GM12801 (cell line): ENCODE data around the gene MMADHC.

Experiments used
- TF ChIP-seq, protein P1 (sequence below): IDR thresholded peaks from one replicate; pipeline ENCODE4 v1.5.1; 2011; ENCODE audit warnings: control low read depth; ENCODE audit not compliant: insufficient read length; ENCODE audit errors: extremely low read depth

The MMADHC gene

DNA sequence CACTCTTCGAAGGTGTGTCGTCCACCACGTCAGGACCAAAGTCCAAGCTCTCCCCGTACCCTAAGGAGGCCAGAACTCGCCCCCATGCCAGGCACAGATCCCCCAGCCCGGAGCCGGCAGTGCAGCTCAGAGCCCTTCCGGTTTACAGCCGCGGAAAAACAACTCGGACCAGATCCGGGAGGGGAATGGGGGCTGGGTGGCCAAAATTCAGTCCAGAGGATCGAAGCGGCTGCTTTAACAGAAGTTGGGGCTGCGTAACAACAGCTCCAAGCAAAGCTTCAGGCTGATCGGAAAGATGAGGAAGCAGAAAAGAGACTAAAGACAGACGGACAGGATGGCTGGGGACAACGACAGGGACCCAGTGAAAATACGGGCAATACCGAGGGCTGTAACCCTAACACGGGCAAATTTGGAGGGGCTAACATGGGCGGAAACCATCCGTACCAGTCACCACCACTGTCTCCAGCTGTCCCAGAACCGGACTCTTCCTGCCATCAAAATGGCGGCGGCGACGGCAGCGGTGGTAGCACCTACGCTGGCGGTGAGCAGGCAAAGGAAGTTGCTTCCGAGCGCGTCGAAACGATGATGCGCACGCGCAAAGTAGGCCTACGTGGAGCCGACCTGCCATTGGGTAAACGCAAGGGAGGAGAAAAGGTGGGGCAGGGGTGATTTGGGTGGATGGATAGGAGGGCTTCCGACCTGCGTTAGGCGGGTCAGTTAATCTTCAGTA is at the start of gene MMADHC:
TSS of gene MMADHC (minus strand) at position 556 of the 730 bp plus-strand sequence. CDS start 678 bp downstream, outside the sequence.
- TF ChIP-seq, protein P1, sequence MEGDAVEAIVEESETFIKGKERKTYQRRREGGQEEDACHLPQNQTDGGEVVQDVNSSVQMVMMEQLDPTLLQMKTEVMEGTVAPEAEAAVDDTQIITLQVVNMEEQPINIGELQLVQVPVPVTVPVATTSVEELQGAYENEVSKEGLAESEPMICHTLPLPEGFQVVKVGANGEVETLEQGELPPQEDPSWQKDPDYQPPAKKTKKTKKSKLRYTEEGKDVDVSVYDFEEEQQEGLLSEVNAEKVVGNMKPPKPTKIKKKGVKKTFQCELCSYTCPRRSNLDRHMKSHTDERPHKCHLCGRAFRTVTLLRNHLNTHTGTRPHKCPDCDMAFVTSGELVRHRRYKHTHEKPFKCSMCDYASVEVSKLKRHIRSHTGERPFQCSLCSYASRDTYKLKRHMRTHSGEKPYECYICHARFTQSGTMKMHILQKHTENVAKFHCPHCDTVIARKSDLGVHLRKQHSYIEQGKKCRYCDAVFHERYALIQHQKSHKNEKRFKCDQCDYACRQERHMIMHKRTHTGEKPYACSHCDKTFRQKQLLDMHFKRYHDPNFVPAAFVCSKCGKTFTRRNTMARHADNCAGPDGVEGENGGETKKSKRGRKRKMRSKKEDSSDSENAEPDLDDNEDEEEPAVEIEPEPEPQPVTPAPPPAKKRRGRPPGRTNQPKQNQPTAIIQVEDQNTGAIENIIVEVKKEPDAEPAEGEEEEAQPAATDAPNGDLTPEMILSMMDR, result no peak

- TF ChIP-seq, protein P1, result no peak
These were observed 46.5 kb upstream of the MMADHC start for GRCh38 chr2:149634103-149634502.

- TF ChIP-seq, protein P1, result no peak
These were observed 42.9 kb upstream of the MMADHC start for GRCh38 chr2:149630445-149630844.

GRCh38 chr2:149629026-149629425 is 41.5 kb upstream of the MMADHC start:
- TF ChIP-seq, protein P1, result no peak

- TF ChIP-seq, protein P1, result no peak
These were observed 39.7 kb upstream of the MMADHC start for GRCh38 chr2:149627111-149627801.

DNA sequence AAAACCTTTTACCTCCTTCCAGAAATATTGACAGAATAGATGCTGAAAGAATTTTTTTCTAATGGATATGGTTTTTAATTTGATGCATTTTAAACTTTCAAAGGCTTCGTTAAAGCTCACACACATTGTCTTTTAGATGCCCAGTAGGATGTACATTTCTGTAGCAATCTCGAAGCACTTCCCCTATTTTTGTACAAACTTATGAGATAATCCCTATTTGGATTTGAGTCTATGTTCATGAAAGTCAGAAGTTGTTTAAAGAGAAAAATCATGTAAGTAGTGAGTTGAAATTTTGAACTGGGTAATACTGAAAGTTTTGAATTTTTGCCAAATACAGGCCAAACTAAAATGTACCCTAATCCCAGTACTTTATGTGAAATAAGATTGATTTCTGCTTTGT is 38.1 kb upstream of the MMADHC start:
- TF ChIP-seq, protein P1, result no peak

- TF ChIP-seq, protein P1, result no peak
These were observed 37.7 kb upstream of the MMADHC start for GRCh38 chr2:149625271-149625670.
